AG04449 (cell line): ENCODE results near the gene ABCB10.
"Not testable (repeated sequence)": the region's sequence is repeated elsewhere in the genome, so short reads cannot be mapped to it uniquely, and the experiment has no call there.

Experiments used
- CTCF ChIA-PET: fragments of 350-600 bp; formaldehyde crosslinking; extraction: SDS; loops from one replicate; lab custom pipeline; 2021; ENCODE audit warnings: antibody characterized with exemption; lab: Yijun Ruan, JAX
- POLR2A ChIA-PET: fragments of 400-600, 350-600 bp; formaldehyde crosslinking; extraction: SDS; loops from one replicate; lab custom pipeline; 2020; ENCODE audit warnings: antibody characterized with exemption, inconsistent platforms; lab: Yijun Ruan, JAX
- DNase-seq: peaks from one replicate; pipeline ENCODE4 v3.0.0-alpha.2; 2010; ENCODE audit warnings: low read depth, low spot score
- H3K4me3 ChIP-seq: 2 replicates; pipeline ENCODE4 v1.5.1; 2011; ENCODE audit warnings: low read depth, mild to moderate bottlenecking, control low read depth, low read length
- CTCF ChIP-seq: IDR thresholded peaks from one replicate; pipeline ENCODE4 v1.5.1; 2011; ENCODE audit warnings: mild to moderate bottlenecking, moderate library complexity, low read length, control low read depth, inconsistent platforms; ENCODE audit not compliant: insufficient read depth; ENCODE audit errors: missing control alignments

Gene ABCB10

GRCh38 chr1:229531326-229531725 lies 27.2 kb downstream of the ABCB10 start:
- POLR2A ChIA-PET = no interaction called here
- no peak for TF ChIP-seq CTCF
- DNase-seq = no peak
- CTCF ChIA-PET = interaction anchor here (2.6 kb wide), 2 partner anchors 16 to 27 kb away, joined by 8 to 10 read pairs; partner anchors contain the start of gene ABCB10
- no peak overlapping the region for H3K4me3 ChIP-seq

- CTCF ChIA-PET = interaction anchor here (0.7 to 2.6 kb wide), 3 partner anchors 9 to 29 kb away, joined by 4 to 10 read pairs (median 8); partner anchors contain the start of gene ABCB10
- no peak for TF ChIP-seq CTCF
- no peak for DNase-seq
- no peak overlapping the region for H3K4me3 ChIP-seq
- POLR2A ChIA-PET = no interaction called here
These were observed 28.9 kb downstream of the ABCB10 start for GRCh38 chr1:229529639-229530038.

- CTCF ChIA-PET = interaction anchor here (0.7 to 2.3 kb wide), 3 partner anchors 11 to 32 kb away, joined by 4 to 29 read pairs (median 5); partner anchors contain the start of gene ABCB10
- POLR2A ChIA-PET = interaction anchor here (0.6 to 1.3 kb wide), 2 partner anchors 18 to 722 kb away, joined by 3 read pairs; partner anchors contain the start of gene NUP133
- no peak for DNase-seq
- TF ChIP-seq CTCF = no peak
- no peak overlapping the region for H3K4me3 ChIP-seq
These were observed 31.8 kb downstream of the ABCB10 start for GRCh38 chr1:229526695-229527094.

GRCh38 chr1:229523052-229523451 lies 35.5 kb downstream of the ABCB10 start:
- H3K4me3 ChIP-seq = no peak overlapping the region
- CTCF ChIA-PET = no interaction called here
- POLR2A ChIA-PET = no interaction called here
- TF ChIP-seq CTCF = no peak
- no peak for DNase-seq

GRCh38 chr1:229514578-229515275 lies 43.8 kb downstream of the ABCB10 start:
- POLR2A ChIA-PET = no interaction called here
- TF ChIP-seq CTCF = peak; percentile 83
- no peak overlapping the region for H3K4me3 ChIP-seq
- DNase-seq = peak; percentile 47
- CTCF ChIA-PET = interaction anchor here (0.7 to 3.0 kb wide), 17 partner anchors 11 to 850 kb away, joined by 3 to 45 read pairs (median 6); no protein-coding TSS in a partner anchor

- CTCF ChIA-PET, POLR2A ChIA-PET, DNase-seq, H3K4me3 ChIP-seq: not testable (repeated sequence)
These were observed 46.9 kb downstream of the ABCB10 start for GRCh38 chr1:229511625-229512024.

- DNase-seq = not testable (repeated sequence)
- CTCF ChIA-PET = interaction anchor here (1.5 kb wide), 1 partner anchor 253 kb away, joined by 7 read pairs; no protein-coding TSS in a partner anchor
These were observed 47.3 kb downstream of the ABCB10 start for GRCh38 chr1:229511201-229511600.

More at GRCh38 chr1:229511201-229511600, 47.3 kb downstream of the ABCB10 start:
- H3K4me3 ChIP-seq, POLR2A ChIA-PET: not testable (repeated sequence)
